SH-SY5Y (cell line): ENCODE measurements around the gene ABCB10.

Source experiments
- GATA2 ChIP-seq: IDR thresholded peaks from 2 replicates; pipeline ENCODE4 v1.6.1; 2011; ENCODE audit warnings: mild to moderate bottlenecking, low read depth, low read length
- GATA3 ChIP-seq: IDR thresholded peaks from 2 replicates; pipeline ENCODE4 v1.6.1; 2011; ENCODE audit warnings: low read depth, mild to moderate bottlenecking, low read length, moderate library complexity

- no peak for TF ChIP-seq GATA2
- no peak for TF ChIP-seq GATA3
Observed at GRCh38 chr1:229529639-229530038, 28.9 kb downstream of the ABCB10 start.
